SH-SY5Y (cell line): Measurements from ENCODE around the gene COX5A.

Experiments
- GATA2 ChIP-seq: IDR thresholded peaks from 2 replicates; pipeline ENCODE4 v1.6.1; 2011; ENCODE audit warnings: mild to moderate bottlenecking, low read depth, low read length
- GATA3 ChIP-seq: IDR thresholded peaks from 2 replicates; pipeline ENCODE4 v1.6.1; 2011; ENCODE audit warnings: low read depth, mild to moderate bottlenecking, low read length, moderate library complexity

DNA sequence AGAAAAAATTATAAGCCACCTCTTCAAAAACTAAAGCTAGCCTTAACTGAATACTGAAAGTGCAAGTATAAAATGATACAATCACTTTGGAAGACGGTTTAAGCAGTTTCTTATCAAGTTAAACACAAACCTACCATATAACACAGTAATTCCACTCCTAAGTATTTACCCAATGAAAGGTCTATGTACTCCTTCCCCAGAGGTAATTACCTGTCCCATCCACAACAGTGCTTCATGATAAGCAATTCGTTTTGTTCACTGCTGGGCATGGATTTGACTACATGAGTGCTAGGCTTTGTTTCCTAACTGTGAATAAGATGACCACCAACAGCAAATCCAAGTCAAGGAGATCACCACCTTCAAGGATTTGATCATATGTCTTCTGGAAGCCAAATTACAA lies 4.3 kb downstream of the COX5A start:
- TF ChIP-seq GATA3, result no peak
- no peak for TF ChIP-seq GATA2
